NCI-H2196 (cell line): ENCODE results near the gene CNTN4.
"Not testable (repeated sequence)": the region's sequence is repeated elsewhere in the genome, so short reads cannot be mapped to it uniquely, and the experiment has no call there.

Experiments used
- DNase-seq: peaks from one replicate; lab custom pipeline; 2025; ENCODE audit not compliant: unreplicated experiment; lab: John Stamatoyannopoulos, UW

Gene CNTN4

GRCh38 chr3:2774481-2775249, 676.0 kb downstream of the CNTN4 start:
- DNase-seq: no peak

DNA sequence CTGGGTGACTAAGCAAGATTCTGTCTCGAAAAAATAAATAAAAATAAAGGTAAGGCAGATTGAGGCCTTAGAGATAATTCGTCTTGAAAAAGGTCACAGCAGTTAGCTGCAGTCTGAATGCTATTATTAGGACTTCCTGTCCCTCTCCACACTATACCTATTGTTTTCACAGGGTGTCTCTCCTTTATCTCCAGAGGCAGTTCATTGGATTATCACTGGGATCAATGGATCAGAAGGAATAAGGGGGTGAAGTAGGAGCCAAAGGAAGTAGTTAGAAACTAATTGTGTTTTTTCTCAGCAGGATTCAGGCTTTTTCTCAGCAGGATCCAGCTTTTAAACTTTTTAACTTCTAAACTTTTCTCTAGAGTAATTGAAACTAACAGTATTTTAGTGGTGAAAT, 684.6 kb downstream of the CNTN4 start:
- no peak for DNase-seq

GRCh38 chr3:2784627-2785026, 686.0 kb downstream of the CNTN4 start:
- DNase-seq: no peak

DNA sequence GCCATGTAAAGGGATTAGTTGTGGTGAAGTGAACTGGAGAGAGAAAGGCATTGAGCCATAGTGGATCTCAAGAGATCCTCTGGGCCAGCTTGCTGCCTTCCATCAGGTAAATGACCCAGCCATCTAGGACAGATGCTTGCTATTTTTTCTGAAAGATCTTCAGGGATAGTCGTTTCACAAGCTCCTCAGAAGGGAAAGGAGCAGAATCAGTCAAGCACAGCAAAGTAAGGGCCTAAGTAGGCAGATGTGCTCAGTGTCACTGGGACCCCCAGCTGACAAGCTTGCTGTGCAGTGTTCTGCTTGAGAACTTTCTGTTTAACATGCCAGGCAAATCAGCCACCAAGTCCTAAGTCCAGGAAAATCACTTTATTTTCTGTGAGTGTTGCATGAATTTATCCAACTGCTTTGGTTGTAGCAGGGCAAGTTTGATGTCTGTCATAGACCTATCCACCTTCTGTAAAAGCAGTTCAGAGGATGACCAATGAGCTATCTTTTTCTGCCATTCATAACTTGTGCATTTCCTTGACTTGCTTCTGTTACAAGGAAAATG, 691.7 kb downstream of the CNTN4 start:
- no peak for DNase-seq

DNA sequence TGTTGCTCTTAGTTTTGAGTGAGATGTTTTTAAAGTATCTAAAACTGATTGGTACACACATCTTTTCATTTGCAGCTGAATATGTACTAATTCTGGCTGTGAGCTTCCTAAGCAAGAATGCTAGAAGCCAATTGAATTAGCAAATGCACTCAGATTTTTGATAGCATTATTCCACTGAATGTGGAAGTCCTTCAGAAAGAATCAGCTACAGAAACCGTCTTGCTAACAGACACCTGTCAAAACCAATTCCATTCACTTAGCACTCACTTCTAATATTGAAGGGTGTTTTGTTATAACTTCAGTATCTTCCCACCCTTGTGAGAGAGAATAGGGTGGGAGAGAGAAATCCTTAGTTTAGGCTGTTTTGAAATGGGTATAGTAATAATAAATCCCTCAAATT, 693.8 kb downstream of the CNTN4 start:
- DNase-seq: no peak

DNA sequence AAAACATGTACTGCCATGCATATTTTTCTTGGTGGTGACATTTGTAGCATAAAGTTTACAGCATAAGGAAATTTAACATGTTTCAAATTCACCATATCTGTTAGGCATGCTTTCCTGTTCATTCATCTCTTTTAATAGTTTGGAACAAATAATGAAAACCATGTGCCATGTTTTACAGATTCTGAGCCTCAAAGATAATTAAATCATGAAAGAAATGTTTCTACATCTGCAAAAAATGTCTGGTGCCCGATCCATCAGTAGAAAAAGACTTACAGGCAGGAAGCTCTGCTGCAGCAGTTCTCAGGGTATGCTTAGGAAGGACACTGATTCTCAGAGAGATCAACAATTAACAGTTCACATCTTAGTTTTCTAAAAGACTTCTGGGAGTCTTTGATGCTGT, 695.3 kb downstream of the CNTN4 start:
- DNase-seq: no peak

DNA sequence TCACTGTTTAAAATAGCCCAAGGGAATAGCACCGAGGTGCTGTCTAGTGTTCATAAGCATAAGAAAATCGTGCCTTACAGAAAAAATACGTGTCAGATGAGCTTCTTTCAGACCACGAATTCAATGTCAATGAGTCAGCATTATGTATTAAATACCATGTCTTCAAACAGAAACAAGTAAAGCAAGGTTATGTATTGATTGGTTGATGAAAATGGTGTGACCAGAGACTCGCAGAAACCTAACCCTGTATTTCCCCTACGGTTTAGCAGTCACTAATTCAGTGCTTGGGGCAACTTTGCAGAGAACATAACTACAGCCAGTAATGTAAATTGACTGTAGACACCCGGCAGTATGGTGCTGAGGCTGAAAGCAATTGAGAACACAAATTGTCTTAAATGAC, 703.8 kb downstream of the CNTN4 start:
- DNase-seq: no peak

- DNase-seq: no peak
Measured at GRCh38 chr3:2807514-2807913, 708.8 kb downstream of the CNTN4 start.

DNA sequence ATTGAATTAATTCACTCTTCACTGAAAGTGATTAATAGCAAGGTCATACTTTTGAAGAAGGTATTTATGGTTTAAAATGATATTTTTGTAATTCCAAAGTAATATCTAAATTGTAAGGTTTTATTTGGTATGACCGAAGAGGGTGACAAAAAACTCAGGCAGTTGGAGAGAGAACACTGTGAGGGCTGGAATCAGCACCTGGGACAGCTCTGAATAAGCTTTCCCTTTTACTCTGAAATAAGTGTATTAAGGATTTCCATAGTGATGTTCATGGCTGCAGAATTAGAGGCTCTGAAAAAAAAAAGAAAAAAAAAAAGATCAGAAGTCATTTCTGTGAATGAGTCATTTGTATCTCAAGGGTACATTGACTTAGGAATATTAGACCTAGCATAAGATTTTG, 712.1 kb downstream of the CNTN4 start:
- no peak for DNase-seq

DNA sequence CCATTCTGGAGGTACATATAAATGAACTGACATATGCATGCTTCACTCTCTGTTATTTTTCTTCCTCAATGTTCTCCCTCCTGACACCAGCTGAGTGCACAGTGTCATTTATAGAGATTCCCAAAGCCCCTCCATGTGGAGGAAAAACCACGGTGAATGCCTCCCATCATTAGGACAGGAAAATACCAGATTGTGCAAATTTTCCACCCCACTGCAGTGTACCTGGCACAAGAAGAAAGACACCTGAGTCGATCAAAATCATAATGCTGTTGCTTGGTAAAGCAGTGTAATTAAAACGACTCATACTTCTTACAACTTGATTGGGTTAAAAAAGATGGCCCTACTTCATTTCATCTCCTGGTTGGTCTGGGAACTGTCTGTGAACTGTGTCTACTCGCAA, 720.9 kb downstream of the CNTN4 start:
- no peak for DNase-seq

GRCh38 chr3:2820982-2821381, 722.3 kb downstream of the CNTN4 start:
- DNase-seq: not testable (repeated sequence)

DNA sequence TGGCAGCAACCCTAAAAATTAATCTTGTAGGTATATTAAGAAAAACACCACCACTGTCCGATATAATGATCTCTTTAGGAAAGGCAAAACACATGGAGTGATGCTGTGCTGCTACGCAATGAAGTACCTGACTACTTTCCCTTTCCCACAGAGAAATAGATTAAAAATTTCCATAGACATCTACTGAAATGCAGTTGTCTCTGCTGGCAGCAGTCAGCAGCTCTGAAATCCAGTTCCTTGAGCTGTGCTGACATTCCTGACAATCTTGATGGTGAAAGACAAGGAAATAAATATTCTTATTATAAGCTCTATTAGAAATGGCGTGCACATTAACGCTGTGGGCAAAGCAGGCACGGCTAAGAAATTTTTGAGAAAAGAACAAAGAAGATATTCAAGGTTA, 723.9 kb downstream of the CNTN4 start:
- no peak for DNase-seq

GRCh38 chr3:2823031-2823430, 724.4 kb downstream of the CNTN4 start:
- no peak for DNase-seq

DNA sequence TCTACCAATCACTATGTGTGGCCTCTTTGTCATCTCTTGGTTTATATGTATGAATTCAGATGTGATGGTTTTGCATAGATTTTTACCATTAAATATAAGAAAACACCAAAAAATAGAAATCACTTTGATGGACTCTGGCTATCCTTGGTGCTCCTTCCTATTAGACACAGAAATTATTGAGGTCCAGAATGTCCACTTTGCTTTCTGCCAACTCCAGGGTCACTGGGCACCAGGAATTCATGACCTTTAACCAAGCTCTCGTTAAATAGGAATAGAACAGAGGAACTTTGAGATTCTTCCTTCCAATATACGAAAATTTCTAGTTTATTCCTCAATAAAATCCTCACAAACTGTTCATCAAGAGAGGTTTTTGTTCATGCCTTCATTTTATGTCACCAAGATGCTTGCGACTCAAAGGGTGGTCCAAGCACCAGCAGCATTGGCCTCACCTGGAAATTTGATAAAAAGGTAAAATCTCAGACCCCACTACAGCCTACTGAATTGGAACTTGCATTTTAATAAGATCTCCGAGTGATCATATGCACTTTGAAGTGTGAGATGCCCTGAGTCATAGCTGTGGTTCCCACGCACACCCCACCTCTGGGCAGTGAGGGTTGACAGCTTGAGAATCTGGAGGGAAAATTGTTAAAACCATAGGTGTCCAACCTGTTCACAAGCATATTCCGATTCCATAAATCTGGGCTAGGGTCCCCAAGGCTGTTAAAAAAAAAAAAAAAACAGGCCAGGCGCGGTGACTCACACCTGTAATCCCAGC, 725.0 kb downstream of the CNTN4 start:
- DNase-seq: no peak

DNA sequence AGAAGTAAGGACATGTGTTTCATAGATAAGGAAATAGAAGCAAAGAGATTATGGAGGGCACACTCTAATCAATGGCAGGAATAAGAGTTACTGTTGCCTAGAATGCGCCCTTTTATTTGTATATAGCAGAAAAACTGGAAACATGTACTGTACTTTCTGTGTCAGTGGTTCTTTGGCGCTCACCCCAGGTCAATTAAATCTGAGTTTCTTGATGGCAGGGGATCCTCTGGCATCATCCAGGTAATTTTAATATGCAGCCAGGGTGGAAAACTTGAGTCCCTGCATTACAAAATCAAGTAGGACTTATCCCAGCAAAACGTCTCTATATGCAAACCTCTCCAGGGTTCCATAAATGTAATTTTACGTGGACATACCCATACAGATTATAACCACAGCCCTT, 727.4 kb downstream of the CNTN4 start:
- no peak for DNase-seq

DNA sequence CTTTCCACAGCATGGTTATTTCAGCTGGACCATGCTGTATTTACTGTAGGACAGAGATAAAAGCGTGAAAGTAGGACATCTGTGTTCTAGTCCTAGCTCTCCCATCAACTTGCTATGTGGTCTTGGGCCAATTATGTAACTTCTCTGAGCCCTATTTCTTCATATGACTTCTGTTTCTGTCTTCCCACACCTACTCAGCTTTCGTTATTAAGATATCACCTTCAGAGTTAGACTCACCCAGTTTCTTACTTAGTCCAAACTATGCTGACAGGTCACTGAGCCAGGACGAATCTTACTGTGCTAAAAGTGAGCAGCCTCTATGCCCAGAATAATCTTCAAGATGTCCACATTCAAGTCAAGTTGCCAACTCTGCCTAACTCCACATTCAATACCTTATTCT, 727.8 kb downstream of the CNTN4 start:
- DNase-seq: no peak

DNA sequence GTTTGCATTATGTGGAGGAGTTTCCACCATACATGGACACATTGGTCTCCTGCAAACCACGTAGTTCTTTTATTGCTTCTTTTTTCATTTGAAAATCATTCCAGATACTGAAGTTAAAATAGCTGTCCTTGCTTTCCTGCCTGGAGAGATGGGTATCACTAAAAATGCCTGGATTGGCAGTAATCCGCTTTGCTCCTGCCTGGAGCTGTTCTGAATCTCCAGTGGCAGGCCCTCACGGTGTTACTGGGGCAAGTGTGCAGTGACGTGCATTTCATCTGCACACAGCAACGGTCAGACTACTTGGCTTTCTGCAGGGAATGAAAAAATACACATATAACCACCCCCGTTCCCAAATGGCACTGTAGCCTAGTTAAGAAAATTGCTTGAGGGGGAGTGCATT, 738.6 kb downstream of the CNTN4 start:
- no peak for DNase-seq

GRCh38 chr3:2837910-2838309, 739.2 kb downstream of the CNTN4 start:
- DNase-seq: no peak

DNA sequence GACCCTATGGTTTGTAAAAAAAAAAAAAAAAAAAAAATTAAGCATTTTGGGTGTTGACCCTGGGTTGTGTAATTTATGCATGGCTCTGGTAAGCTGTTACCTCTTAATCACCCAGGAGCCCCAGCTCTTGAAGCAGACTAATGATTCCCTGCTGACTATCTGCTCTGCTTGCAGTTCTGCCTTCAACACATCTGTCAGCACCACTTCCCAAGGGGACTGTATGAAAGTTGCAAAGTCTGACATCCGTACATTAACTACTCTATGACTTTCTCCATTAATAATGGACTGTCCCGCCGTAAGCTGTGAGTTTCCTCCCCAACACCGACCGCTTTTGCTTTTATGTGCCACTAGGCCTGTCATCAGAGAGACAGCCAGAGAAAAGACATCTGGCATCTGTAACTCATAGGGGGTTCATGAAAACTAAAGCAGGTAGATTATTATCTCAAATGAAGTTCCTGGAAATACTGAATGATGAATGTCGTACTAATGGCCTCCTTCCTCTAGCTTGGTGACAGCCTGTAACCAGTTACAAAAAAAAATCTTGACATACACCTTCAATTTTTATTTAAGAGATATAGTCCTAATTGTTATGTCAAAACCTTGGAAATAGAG, 740.0 kb downstream of the CNTN4 start:
- DNase-seq: no peak

GRCh38 chr3:2839876-2840275, 741.2 kb downstream of the CNTN4 start:
- DNase-seq: no peak

DNA sequence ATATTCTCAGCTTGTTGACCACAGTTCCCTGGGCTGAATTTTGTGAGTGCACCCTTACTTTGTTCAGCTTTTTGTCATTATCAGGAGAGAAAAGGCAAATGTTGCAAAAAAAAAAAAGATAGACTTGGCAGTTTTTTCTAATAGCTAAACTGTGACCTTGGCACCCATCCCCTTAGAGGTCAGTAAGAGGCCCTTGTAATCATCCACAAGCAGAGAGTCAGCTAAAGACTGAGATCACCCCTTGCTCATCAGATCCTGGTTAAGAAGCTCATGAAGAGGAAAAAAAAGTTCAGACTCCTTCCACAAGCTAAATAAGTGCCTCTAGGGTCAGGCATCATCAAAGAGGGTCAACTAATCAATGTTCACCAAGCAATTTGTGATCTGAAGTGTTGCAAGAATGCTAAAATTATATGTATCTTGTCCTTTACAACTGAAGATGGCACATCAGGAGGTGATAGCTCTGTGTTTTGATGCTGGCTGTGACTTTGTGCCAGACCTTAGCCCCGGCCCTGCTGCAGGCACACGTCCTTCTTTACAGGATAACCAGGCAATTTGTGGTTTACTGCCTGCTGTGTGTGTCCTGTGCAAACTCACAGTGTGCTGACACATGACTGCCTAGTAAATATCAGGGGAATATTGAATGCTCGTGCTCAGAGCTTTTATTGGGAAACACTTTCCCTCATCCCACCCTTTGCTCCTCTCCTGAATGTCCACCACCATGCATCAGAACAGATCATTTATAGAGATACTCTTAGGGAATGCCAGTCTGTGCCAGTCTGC, 748.6 kb downstream of the CNTN4 start:
- no peak for DNase-seq
